PC-9 (cell line): ENCODE results near the gene TMEM174. TPM values are rescaled to one million over a fixed set of nuclear protein-coding genes. Genes with fewer than 3 reads are reported as not detected.

Experiments used
- BruUV-seq: library from RNA; stranded (reverse); fragments of 400-500 nt; replicated peaks from 2 replicates; lab custom pipeline; 2021; lab: Mats Ljungman, UMichigan
- CTCF ChIA-PET: fragments of 300-600 bp; sonication (Branson Sonifier 250); formaldehyde crosslinking; loops from one replicate; lab custom pipeline; 2022; ENCODE audit warnings: antibody characterized with exemption; lab: Charles Lee
- POLR2A ChIA-PET: fragments of 300-600 bp; sonication (Branson Sonifier 250); formaldehyde crosslinking; loops from one replicate; lab custom pipeline; 2022; ENCODE audit warnings: antibody characterized with exemption; ENCODE audit not compliant: unreplicated experiment; lab: Charles Lee
- DNase-seq, 2 experiments: peaks; one replicate each; pipeline versions ENCODE4 v3.0.0 to v3.0.0-alpha.2; 2015 to 2022; ENCODE audit warnings: mixed read lengths in 1 of 2
- H2AFZ ChIP-seq: fragments of 200-600 bp; sonication (generic); 2 replicates; pipeline ENCODE4 v1.8.1; 2017; ENCODE audit warnings: antibody characterized with exemption
- H3F3A ChIP-seq: fragments of 200-600 bp; sonication (generic); 2 replicates; pipeline ENCODE4 v1.8.1; 2017; ENCODE audit warnings: antibody characterized with exemption, mild to moderate bottlenecking, low read depth; ENCODE audit not compliant: insufficient read depth
- H3K27ac ChIP-seq: fragments of 200-600 bp; sonication (generic); 2 replicates; pipeline ENCODE4 v1.6.1; 2016; ENCODE audit warnings: mixed run types
- H3K27me3 ChIP-seq: fragments of 200-600 bp; sonication (generic); 2 replicates; pipeline ENCODE4 v1.6.1; 2016; ENCODE audit warnings: low read depth, mixed run types; ENCODE audit not compliant: insufficient read depth
- H3K36me3 ChIP-seq: fragments of 200-600 bp; sonication (generic); 2 replicates; pipeline ENCODE4 v1.6.1; 2016; ENCODE audit warnings: low read depth, mixed run types
- H3K4me1 ChIP-seq: fragments of 200-600 bp; sonication (generic); replicated peaks from 2 replicates; pipeline ENCODE4 v1.6.1; 2016; ENCODE audit warnings: mixed run types; ENCODE audit not compliant: insufficient read depth
- H3K4me2 ChIP-seq: fragments of 200-600 bp; sonication (generic); 2 replicates; pipeline ENCODE4 v1.6.1; 2017; ENCODE audit warnings: mixed run types
- H3K4me3 ChIP-seq: fragments of 200-600 bp; sonication (generic); 2 replicates; pipeline ENCODE4 v1.6.1; 2016; ENCODE audit warnings: mixed run types
- H3K79me2 ChIP-seq: fragments of 200-600 bp; sonication (generic); 2 replicates; pipeline ENCODE4 v1.6.1; 2017; ENCODE audit warnings: low read depth, mixed run types
- H3K9me2 ChIP-seq: fragments of 200-600 bp; sonication (generic); 2 replicates; pipeline ENCODE4 v1.8.1; 2017; ENCODE audit warnings: mild to moderate bottlenecking; ENCODE audit not compliant: insufficient read depth
- H3K9me3 ChIP-seq: fragments of 200-600 bp; sonication (generic); 2 replicates; pipeline ENCODE4 v1.8.1; 2016; ENCODE audit warnings: low read depth; ENCODE audit not compliant: insufficient read depth
- H4K20me1 ChIP-seq: fragments of 200-600 bp; sonication (generic); 2 replicates; pipeline ENCODE4 v1.8.1; 2017; ENCODE audit not compliant: insufficient read depth
- CTCF ChIP-seq: fragments of 200-600 bp; sonication (generic); conservative IDR thresholded peaks from 2 replicates; pipeline ENCODE4 v1.6.1; 2017; ENCODE audit warnings: mixed run types, antibody characterized with exemption, mild to moderate bottlenecking, moderate library complexity
- EZH2 ChIP-seq: fragments of 200-600 bp; sonication (generic); IDR thresholded peaks from 2 replicates; pipeline ENCODE4 v1.8.0; 2017; ENCODE audit warnings: antibody characterized with exemption, low read depth
- intact Hi-C: fragments of 100-400 bp; cut with micrococcal nuclease; formaldehyde crosslinking; loops from one replicate; pipeline ENCODE4 v1.10.0; 2022; ENCODE audit not compliant: unreplicated experiment
- total RNA-seq: library from RNA; stranded (reverse); gene quantifications from 2 replicates; pipeline ENCODE4 v1.2.3, GENCODE V29; 2021

Gene TMEM174
- total RNA-seq, 1 experiment from 2014 or later, result not detected

GRCh38 chr5:73213566-73213998 is 40.6 kb downstream of the TMEM174 start:
- no TSS peak for BruUV-seq
- Histone ChIP-seq H4K20me1 (no peaks in the 10 kb centered on the region), H2AFZ (no peak overlapping the region), H3K36me3 (no peaks in the 10 kb centered on the region), H3K4me3 (no peak overlapping the region), H3K9me3 (0 out of 2 replicates have a peak, but pooled peaks cover 4% of the 10 kb centered on the region), H3K79me2 (no peaks in the 10 kb centered on the region), H3K27me3 (no peaks in the 10 kb centered on the region), H3K4me2 (no peak overlapping the region), H3F3A (peaks cover 8% of the 10 kb centered on the region; the same call in 1 of the 2 replicates), H3K9me2 (no peaks in the 10 kb centered on the region), H3K27ac (no peak overlapping the region), H3K4me1 (0 out of 2 replicates have a peak, but pooled peaks cover 4% of the 10 kb centered on the region)
- CTCF ChIA-PET, result interaction anchor here (0.6 kb wide), 1 partner anchor 280 kb away, joined by 6 read pairs; no protein-coding TSS in a partner anchor
- TF ChIP-seq CTCF (no peak), EZH2 (no peak)
- POLR2A ChIA-PET, result no interaction called here
- intact Hi-C loops, result no loop called here
- no peak for DNase-seq

GRCh38 chr5:73214306-73214705 is 41.3 kb downstream of the TMEM174 start:
- intact Hi-C loops, result no loop called here
- no peaks in the 10 kb centered on the region for H3K36me3 ChIP-seq
- H3F3A ChIP-seq, result peaks cover 8% of the 10 kb centered on the region; the same call in 1 of the 2 replicates
- H3K9me2 ChIP-seq, result no peaks in the 10 kb centered on the region
- H3K27me3 ChIP-seq, result no peaks in the 10 kb centered on the region
- no peak for TF ChIP-seq EZH2
- TF ChIP-seq CTCF, result no peak
- H3K9me3 ChIP-seq, result 0 out of 2 replicates have a peak, but pooled peaks cover 4% of the 10 kb centered on the region
- no peak for DNase-seq
- no peak overlapping the region for H3K27ac ChIP-seq
- H3K4me2 ChIP-seq, result no peak overlapping the region
- no peak overlapping the region for H3K4me3 ChIP-seq
- H3K4me1 ChIP-seq, result 0 out of 2 replicates have a peak, but pooled peaks cover 4% of the 10 kb centered on the region
- no peaks in the 10 kb centered on the region for H3K79me2 ChIP-seq
- POLR2A ChIA-PET, result no interaction called here
- CTCF ChIA-PET, result no interaction called here
- no TSS peak for BruUV-seq
- H4K20me1 ChIP-seq, result no peaks in the 10 kb centered on the region
- no peak overlapping the region for H2AFZ ChIP-seq

- no peaks in the 10 kb centered on the region for H4K20me1 ChIP-seq
- no TSS peak for BruUV-seq
These were observed 42.0 kb downstream of the TMEM174 start for GRCh38 chr5:73214996-73215395.

More at GRCh38 chr5:73214996-73215395, 42.0 kb downstream of the TMEM174 start:
- H3K9me2 ChIP-seq, result no peaks in the 10 kb centered on the region
- H3K9me3 ChIP-seq, result no peaks in the 10 kb centered on the region
- no peak overlapping the region for H3K27ac ChIP-seq
- H3K79me2 ChIP-seq, result no peaks in the 10 kb centered on the region
- no peak overlapping the region for H3K4me3 ChIP-seq
- H3F3A ChIP-seq, result peaks cover 8% of the 10 kb centered on the region; the same call in 1 of the 2 replicates
- H3K36me3 ChIP-seq, result no peaks in the 10 kb centered on the region
- ChIA-PET CTCF (interaction anchor here (0.6 to 2.0 kb wide), 6 partner anchors 13 to 236 kb away, joined by 3 to 19 read pairs (median 4); no protein-coding TSS in a partner anchor), POLR2A (interaction anchor here (0.7 kb wide), 1 partner anchor 573 kb away, joined by 5 read pairs; no protein-coding TSS in a partner anchor)
- no peaks in the 10 kb centered on the region for H3K27me3 ChIP-seq
- DNase-seq, result no peak
- H2AFZ ChIP-seq, result peak overlapping the region; percentile 83; the same call in 1 of the 2 replicates
- H3K4me2 ChIP-seq, result peak overlapping the region; percentile 96
- no peak for TF ChIP-seq CTCF
- no peak for TF ChIP-seq EZH2
- intact Hi-C loops, result loop anchor here (5.0 kb wide), 2 partner anchors 157 to 282 kb away; partner anchors contain the start of gene BTF3
- H3K4me1 ChIP-seq, result 0 out of 2 replicates have a peak, but pooled peaks cover 4% of the 10 kb centered on the region
